Measurements from ENCODE around the gene NKPD1. TPM values are rescaled to one million over a fixed set of nuclear protein-coding genes. Genes with fewer than 3 reads are reported as not detected.
A peak's percentile ranks its signal among the peaks of the same experiment; 100 is the strongest.

Gene NKPD1
- total and polyA plus RNA-seq, 9 of the 15 experiments (the other 6 are each of a cell fraction or from before 2014, with no cell fraction given): 0.03 to 0.09 (median 0.04) TPM; not detected in 5

- H3K9me3 ChIP-seq (replicated peaks; ENCODE audit: control insufficient read depth, insufficient read depth, low read depth, low read length): no peaks in the 10 kb centered on the region
- H3K36me3 ChIP-seq (ENCODE audit: control insufficient read depth, insufficient read depth, low read length): no peaks in the 10 kb centered on the region
- no peak overlapping the region for H2AFZ ChIP-seq (ENCODE audit: low read depth, low read length)
- in situ Hi-C loops (cut with MboI) (no loop called here), intact Hi-C loops (cut with micrococcal nuclease) (no loop called here)
- FAIRE-seq: no peak
- no peak for DNase-seq (ENCODE audit: extremely low read depth in 1 of 4, low spot score in 3 of 4)
- CTCF ChIA-PET (ENCODE audit: low intra/inter-chr PET ratio): no interaction called here
- H4K20me1 ChIP-seq (replicated peaks; ENCODE audit: control insufficient read depth, insufficient read depth, low read length): peaks cover 23% of the 10 kb centered on the region
- no peak for ATAC-seq
- H3K27ac ChIP-seq (ENCODE audit: extremely low read depth, low read depth, low read length): no peak overlapping the region
- peaks cover 9 to 71% of the 10 kb centered on the region in 2 experiments for H3K4me1 ChIP-seq (replicated peaks in 1 of 2; ENCODE audit: control insufficient read depth in 2 of 2, insufficient read depth in 2 of 2, low read length in 2 of 2)
- no peak for TF ChIP-seq CREB3 (tag; conservative IDR thresholded peaks at IDR 0.05; ENCODE audit: low read depth)
- TF ChIP-seq POLR2G (IDR thresholded peaks at IDR 0.05; ENCODE audit: low read depth, low read length): peak; percentile 69
- H3K4me2 ChIP-seq (ENCODE audit: insufficient read depth, low read length): no peak overlapping the region
- H3K27me3 ChIP-seq (ENCODE audit: control insufficient read depth in 2 of 2, insufficient read depth in 2 of 2, low read length in 2 of 2): peaks cover 6 to 26% of the 10 kb centered on the region in 2 experiments; a peak in 4 of 5 replicates
- peaks cover 4% of the 10 kb centered on the region for H3K9me1 ChIP-seq (ENCODE audit: control insufficient read depth, insufficient read depth, low read length)
- BruUV-seq (replicated peaks): no TSS peak
- H3K9ac ChIP-seq (ENCODE audit: insufficient read depth in 1 of 2, low read depth in 2 of 2, low read length in 2 of 2): 0 out of 4 replicates have a peak overlapping the region, but pooled peaks of 1 of the 2 experiments have one; percentile 28
- no peak overlapping the region for H3K4me3 ChIP-seq
- POLR2A ChIA-PET: interaction anchor here (1.4 kb wide), 1 partner anchor 26 kb away, joined by 3 read pairs; no protein-coding TSS in a partner anchor
- 20% methylated on average over 27 of the region's 27 CpGs for WGBS (ENCODE audit: insufficient coverage, low coverage, missing lambda C conversion rate)
- no peaks in the 10 kb centered on the region for H3K79me2 ChIP-seq (ENCODE audit: control insufficient read depth, insufficient read depth, low read length)
These were observed 2.1 kb downstream of the NKPD1 start for GRCh38 chr19:45158503-45159209.

GRCh38 chr19:45156751-45157150 lies 4.0 kb downstream of the NKPD1 start:
- TF ChIP-seq MIER1 (IDR thresholded peaks at IDR 0.05; ENCODE audit: low read depth) (no peak), NFIX (CRISPR knock-in tag; IDR thresholded peaks at IDR 0.05; ENCODE audit: low read depth) (no peak), EWSR1 (IDR thresholded peaks at IDR 0.05; ENCODE audit: borderline replicate concordance, low read depth, partially characterized antibody) (no peak), CHAMP1 (IDR thresholded peaks at IDR 0.05) (no peak)
- H4K20me1 ChIP-seq (replicated peaks; ENCODE audit: control insufficient read depth, insufficient read depth, low read length): peaks cover 23% of the 10 kb centered on the region
- ChIA-PET CTCF (ENCODE audit: low intra/inter-chr PET ratio) (no interaction called here), POLR2A (interaction anchor here (0.6 to 1.8 kb wide), 2 partner anchors 14 to 15 kb away, joined by 4 to 8 read pairs; no protein-coding TSS in a partner anchor)
- no peak for FAIRE-seq
- no peaks in the 10 kb centered on the region for H3K9me3 ChIP-seq (replicated peaks; ENCODE audit: control insufficient read depth, insufficient read depth, low read depth, low read length)
- WGBS (ENCODE audit: insufficient coverage, low coverage, missing lambda C conversion rate): 31% methylated on average over 11 of the region's 11 CpGs
- H3K4me2 ChIP-seq (ENCODE audit: insufficient read depth, low read length): no peak overlapping the region
- H3K9me1 ChIP-seq (ENCODE audit: control insufficient read depth, insufficient read depth, low read length): peaks cover 5% of the 10 kb centered on the region
- H3K27ac ChIP-seq (ENCODE audit: extremely low read depth, low read depth, low read length): no peak overlapping the region
- H3K27me3 ChIP-seq (ENCODE audit: control insufficient read depth in 2 of 2, insufficient read depth in 2 of 2, low read length in 2 of 2): peaks cover 6 to 26% of the 10 kb centered on the region in 2 experiments; a peak in 4 of 5 replicates
- peaks cover 15 to 72% of the 10 kb centered on the region in 2 experiments for H3K4me1 ChIP-seq (replicated peaks in 1 of 2; ENCODE audit: control insufficient read depth in 2 of 2, insufficient read depth in 2 of 2, low read length in 2 of 2)
- intact Hi-C loops (cut with micrococcal nuclease): no loop called here
- DNase-seq (ENCODE audit: extremely low read depth in 1 of 4, low spot score in 3 of 4): no peak
- no peaks in the 10 kb centered on the region for H3K36me3 ChIP-seq (ENCODE audit: control insufficient read depth, insufficient read depth, low read length)
- in situ Hi-C loops (cut with MboI): no loop called here
- ATAC-seq: no peak
- no TSS peak for BruUV-seq (replicated peaks)
- H3K4me3 ChIP-seq: no peak overlapping the region
- H3K79me2 ChIP-seq (ENCODE audit: control insufficient read depth, insufficient read depth, low read length): no peaks in the 10 kb centered on the region
- H2AFZ ChIP-seq (ENCODE audit: low read depth, low read length): no peak overlapping the region
- peak overlapping the region in 1 of 2 experiments; percentile 24; a peak in 2 of 4 replicates for H3K9ac ChIP-seq (ENCODE audit: insufficient read depth in 1 of 2, low read depth in 2 of 2, low read length in 2 of 2)

All from K562 (cell line).